Diencephalon (tissue), 1 donor: ENCODE results near the gene GRM3. TPM values are rescaled to one million over a fixed set of nuclear protein-coding genes. Genes with fewer than 3 reads are reported as not detected.

Source experiments
- total RNA-seq: library from RNA; depleted of rRNA; stranded (reverse); fragments of >200 nt; gene quantifications from one replicate; pipeline ENCODE4 v1.2.3, GENCODE V29; 2014

Gene GRM3
- total RNA-seq, result 153 TPM

DNA sequence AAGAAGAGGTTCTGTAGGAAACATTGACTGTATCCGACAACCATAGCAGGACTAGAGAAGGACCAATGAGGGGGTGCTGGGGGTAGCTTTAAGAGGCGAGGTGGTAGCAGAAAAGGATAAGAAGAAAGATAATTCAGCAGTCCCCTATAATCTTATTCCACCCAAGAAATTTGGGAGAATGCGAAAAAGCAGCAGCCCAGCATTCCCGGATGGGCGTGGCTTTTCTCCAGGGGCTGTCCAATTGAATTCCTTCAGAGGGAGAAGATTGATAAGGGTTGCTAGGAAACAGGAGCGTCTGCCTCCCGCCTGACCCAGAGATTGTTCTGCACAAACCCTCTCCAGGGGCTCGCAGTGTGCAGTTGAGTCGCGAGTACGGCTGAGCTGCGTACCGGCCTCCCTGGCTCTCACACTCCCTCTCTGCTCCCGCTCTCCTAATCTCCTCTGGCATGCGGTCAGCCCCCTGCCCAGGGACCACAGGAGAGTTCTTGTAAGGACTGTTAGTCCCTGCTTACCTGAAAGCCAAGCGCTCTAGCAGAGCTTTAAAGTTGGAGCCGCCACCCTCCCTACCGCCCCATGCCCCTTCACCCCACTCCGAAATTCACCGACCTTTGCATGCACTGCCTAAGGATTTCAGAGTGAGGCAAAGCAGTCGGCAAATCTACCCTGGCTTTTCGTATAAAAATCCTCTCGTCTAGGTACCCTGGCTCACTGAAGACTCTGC is at the start of gene GRM3:
Gene GRM3, plus strand, starts transcription at position 349 of the 721 bp plus-strand sequence. CDS start 121,237 bp downstream, outside the sequence.

